Spinal cord (tissue), 10 donors: Measurements from ENCODE around the gene NPTX1. TPM values are rescaled to one million over a fixed set of nuclear protein-coding genes. Genes with fewer than 3 reads are reported as not detected.

ENCODE experiments used
- DNase-seq, 6 donors: peaks; one replicate each; pipeline versions ENCODE4 v3.0.0 to v3.0.0-alpha.2; 2013 to 2015; ENCODE audit warnings: low spot score in 6 of 6, low read depth in 4 of 6
- H3K27ac ChIP-seq: one replicate; pipeline ENCODE4 v1.5.1; 2013; ENCODE audit warnings: low read depth, low read length, control low read depth
- H3K27me3 ChIP-seq: one replicate; pipeline ENCODE4 v1.6.1; 2013; ENCODE audit warnings: low read length; ENCODE audit not compliant: control insufficient read depth, insufficient read depth
- H3K36me3 ChIP-seq: one replicate; pipeline ENCODE4 v1.6.1; 2013; ENCODE audit warnings: low read length; ENCODE audit not compliant: control insufficient read depth, insufficient read depth
- H3K4me1 ChIP-seq: one replicate; pipeline ENCODE4 v1.6.1; 2013; ENCODE audit warnings: low read length; ENCODE audit not compliant: control insufficient read depth, insufficient read depth
- H3K4me3 ChIP-seq: one replicate; pipeline ENCODE4 v1.5.1; 2013; ENCODE audit warnings: low read depth, low read length, control low read depth
- H3K9me3 ChIP-seq: one replicate; pipeline ENCODE4 v1.6.1; 2013; ENCODE audit warnings: low read length; ENCODE audit not compliant: control insufficient read depth, insufficient read depth
- WGBS: methylation state at CpG from one replicate; pipeline ENCODE4 v1.1.5; 2013; ENCODE audit warnings: missing lambda C conversion rate; ENCODE audit not compliant: insufficient coverage; 5-methylcytosine and 5-hydroxymethylcytosine counted together
- polyA plus RNA-seq, 2 donors: library from polyadenylated mRNA; unstranded; fragments of 120-200 nt; gene quantifications; one replicate each; pipeline ENCODE4 v1.2.1, GENCODE V29; 2013; ENCODE audit not compliant: insufficient read length in 2 of 2
- total RNA-seq, 2 donors: library from RNA; depleted of rRNA in 1 of 2; stranded (reverse); fragments of 120-200 nt in 1 of 2; fragments of >200 nt in 1 of 2; gene quantifications; one replicate each; pipeline versions ENCODE4 v1.2.3 to v1.2.4, GENCODE V29; 2013 to 2014
- donor health status: healthy.

Gene NPTX1
- total and polyA plus RNA-seq, 4 donors: 6.7 to 23.5 (median 19.9) TPM

- DNase-seq: no peak
- 80% methylated on average over 15 of the region's 17 CpGs for WGBS
These were observed 39.9 kb upstream of the NPTX1 start for GRCh38 chr17:80516171-80516932.

GRCh38 chr17:80513892-80514291 is 37.5 kb upstream of the NPTX1 start:
- Histone ChIP-seq H3K4me1 (no peaks in the 10 kb centered on the region), H3K36me3 (no peaks in the 10 kb centered on the region), H3K4me3 (no peak overlapping the region), H3K27me3 (no peaks in the 10 kb centered on the region), H3K9me3 (no peaks in the 10 kb centered on the region), H3K27ac (no peak overlapping the region)
- DNase-seq: no peak
- WGBS: 53% methylated on average over 9 of the region's 10 CpGs

More at GRCh38 chr17:80516171-80516932, 39.9 kb upstream of the NPTX1 start:
- H3K4me3 ChIP-seq: no peak overlapping the region
- peaks cover 14% of the 10 kb centered on the region for H3K4me1 ChIP-seq
- H3K27ac ChIP-seq: no peak overlapping the region
- H3K27me3 ChIP-seq: no peaks in the 10 kb centered on the region
- no peaks in the 10 kb centered on the region for H3K36me3 ChIP-seq
- no peaks in the 10 kb centered on the region for H3K9me3 ChIP-seq

- DNase-seq: no peak
- WGBS: 85% methylated on average over 16 of the region's 16 CpGs
- no peaks in the 10 kb centered on the region for H3K4me1 ChIP-seq
- no peaks in the 10 kb centered on the region for H3K36me3 ChIP-seq
- no peak overlapping the region for H3K27ac ChIP-seq
- H3K9me3 ChIP-seq: no peaks in the 10 kb centered on the region
- H3K4me3 ChIP-seq: no peak overlapping the region
- no peaks in the 10 kb centered on the region for H3K27me3 ChIP-seq
These were observed 36.8 kb upstream of the NPTX1 start for GRCh38 chr17:80513201-80513600.

- 85% methylated on average over 12 of the region's 15 CpGs for WGBS
- H3K4me3 ChIP-seq: no peak overlapping the region
- no peak overlapping the region for H3K27ac ChIP-seq
These were observed 35.8 kb upstream of the NPTX1 start for GRCh38 chr17:80512233-80512632.

GRCh38 chr17:80511222-80512180 is 35.1 kb upstream of the NPTX1 start:
- Histone ChIP-seq H3K27me3 (peaks cover 2% of the 10 kb centered on the region), H3K27ac (no peak overlapping the region), H3K9me3 (no peaks in the 10 kb centered on the region), H3K4me3 (no peak overlapping the region), H3K4me1 (no peaks in the 10 kb centered on the region), H3K36me3 (no peaks in the 10 kb centered on the region)
- 38% methylated on average over 17 of the region's 18 CpGs for WGBS
- no peak for DNase-seq

More at GRCh38 chr17:80512233-80512632, 35.8 kb upstream of the NPTX1 start:
- Histone ChIP-seq H3K9me3 (no peaks in the 10 kb centered on the region), H3K27me3 (no peaks in the 10 kb centered on the region), H3K36me3 (no peaks in the 10 kb centered on the region), H3K4me1 (no peaks in the 10 kb centered on the region)
- no peak for DNase-seq

- no peaks in the 10 kb centered on the region for H3K9me3 ChIP-seq
- H3K4me3 ChIP-seq: no peak overlapping the region
- WGBS: 81% methylated on average over 8 of the region's 9 CpGs
- no peak overlapping the region for H3K27ac ChIP-seq
- no peaks in the 10 kb centered on the region for H3K36me3 ChIP-seq
- no peak for DNase-seq
- peaks cover 2% of the 10 kb centered on the region for H3K27me3 ChIP-seq
- no peaks in the 10 kb centered on the region for H3K4me1 ChIP-seq
These were observed 34.4 kb upstream of the NPTX1 start for GRCh38 chr17:80510772-80511171.

GRCh38 chr17:80510132-80510531 is 33.7 kb upstream of the NPTX1 start:
- Histone ChIP-seq H3K27ac (no peak overlapping the region), H3K4me3 (no peak overlapping the region), H3K4me1 (no peaks in the 10 kb centered on the region), H3K27me3 (peaks cover 2% of the 10 kb centered on the region), H3K9me3 (no peaks in the 10 kb centered on the region), H3K36me3 (no peaks in the 10 kb centered on the region)
- 88% methylated on average over 14 of the region's 14 CpGs for WGBS
- DNase-seq: no peak

GRCh38 chr17:80509311-80509710 is 32.9 kb upstream of the NPTX1 start:
- H3K9me3 ChIP-seq: no peaks in the 10 kb centered on the region
- no peak overlapping the region for H3K27ac ChIP-seq
- peaks cover 2% of the 10 kb centered on the region for H3K27me3 ChIP-seq
- no peaks in the 10 kb centered on the region for H3K36me3 ChIP-seq
- WGBS: 89% methylated on average over 6 of the region's 8 CpGs
- H3K4me1 ChIP-seq: no peaks in the 10 kb centered on the region
- no peak for DNase-seq
- H3K4me3 ChIP-seq: no peak overlapping the region

- H3K4me1 ChIP-seq: no peaks in the 10 kb centered on the region
- H3K9me3 ChIP-seq: no peaks in the 10 kb centered on the region
- no peaks in the 10 kb centered on the region for H3K36me3 ChIP-seq
- WGBS: 100% methylated on average over 2 of the region's 3 CpGs
- no peak overlapping the region for H3K4me3 ChIP-seq
- no peak overlapping the region for H3K27ac ChIP-seq
- peaks cover 2% of the 10 kb centered on the region for H3K27me3 ChIP-seq
- DNase-seq: no peak
These were observed 31.6 kb upstream of the NPTX1 start for GRCh38 chr17:80507965-80508364.
